ENCODE results near the gene NRCAM. TPM values are rescaled to one million over a fixed set of nuclear protein-coding genes. Genes with fewer than 3 reads are reported as not detected.
"Not testable (repeated sequence)": the region's sequence is repeated elsewhere in the genome, so short reads cannot be mapped to it uniquely, and the experiment has no call there.

Gene NRCAM
- polyA plus RNA-seq, 1 donor: 27.3 TPM

- no peak for DNase-seq
These were observed 176.1 kb downstream of the NRCAM start for GRCh38 chr7:108280136-108280535.

DNA sequence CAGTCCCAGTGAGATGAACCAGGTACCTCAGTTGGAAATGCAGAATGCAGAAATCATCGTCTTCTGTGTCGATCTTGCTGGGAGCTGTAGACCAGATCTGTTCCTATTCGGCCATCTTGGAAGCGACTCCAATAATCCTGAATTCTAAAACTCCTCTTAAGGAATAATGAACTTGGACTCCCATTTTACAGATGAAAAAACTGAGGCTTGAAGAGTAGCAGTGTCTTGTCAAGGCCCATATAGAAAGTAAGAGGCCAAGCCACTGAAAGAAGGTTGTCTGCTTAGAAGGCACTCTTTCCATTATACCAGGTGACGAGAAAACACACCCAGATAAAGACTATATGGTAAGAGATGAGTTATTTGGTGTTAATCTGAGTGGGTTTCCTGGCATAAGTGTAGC lies 177.5 kb downstream of the NRCAM start:
- no peak for DNase-seq

- DNase-seq: no peak
These were observed 178.0 kb downstream of the NRCAM start for GRCh38 chr7:108278281-108278680.

- not testable (repeated sequence) for DNase-seq
These were observed 181.8 kb downstream of the NRCAM start for GRCh38 chr7:108274447-108274846.

DNA sequence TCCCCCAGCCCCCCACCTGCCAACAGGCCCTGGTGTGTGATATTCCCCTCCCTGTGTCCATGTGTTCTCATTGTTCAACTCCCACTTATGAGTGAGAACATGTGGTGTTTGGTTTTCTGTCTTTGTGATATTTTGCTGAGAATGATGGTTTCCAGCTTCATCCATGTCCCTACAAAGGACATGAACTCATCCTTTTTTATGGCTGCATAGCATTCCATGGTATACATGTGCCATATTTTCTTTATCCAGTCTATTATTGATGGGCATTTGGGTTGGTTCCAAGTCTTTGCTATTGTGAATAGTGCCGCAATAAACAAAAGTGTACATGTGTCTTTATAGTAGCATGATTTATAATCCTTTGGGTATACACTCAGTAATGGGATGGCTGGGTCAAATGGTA lies 183.3 kb downstream of the NRCAM start:
- DNase-seq: not testable (repeated sequence)

DNA sequence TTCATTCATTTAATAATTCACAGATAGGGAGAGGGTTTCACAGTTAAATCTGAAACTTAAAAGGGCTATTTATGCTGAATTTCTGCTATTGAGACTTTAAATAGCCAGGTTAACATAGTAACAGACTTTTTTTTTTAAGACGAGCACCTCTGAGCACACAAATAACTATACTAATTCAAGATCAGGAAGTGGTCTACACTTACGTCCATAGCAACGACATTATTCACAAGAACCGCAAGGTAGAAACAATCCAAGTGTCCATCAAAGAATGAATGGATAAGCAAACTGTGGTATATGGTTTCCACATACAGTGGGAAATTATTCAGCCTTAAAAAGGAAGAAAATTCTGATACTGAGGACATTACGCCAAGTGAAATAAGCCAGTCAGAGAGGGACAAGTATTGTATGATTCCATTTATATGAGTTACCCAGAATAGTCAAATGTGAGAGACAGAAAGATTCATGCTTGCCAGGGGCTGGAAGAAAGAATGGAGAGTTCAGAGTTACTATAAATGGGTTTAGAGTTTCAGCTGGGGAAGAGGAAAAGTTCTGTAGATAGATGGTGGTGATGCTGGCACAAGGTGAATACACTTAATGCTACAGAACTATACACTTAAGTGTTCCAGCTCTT lies 185.7 kb downstream of the NRCAM start:
- DNase-seq: no peak

- DNase-seq: no peak
These were observed 187.9 kb downstream of the NRCAM start for GRCh38 chr7:108268200-108268820.

DNA sequence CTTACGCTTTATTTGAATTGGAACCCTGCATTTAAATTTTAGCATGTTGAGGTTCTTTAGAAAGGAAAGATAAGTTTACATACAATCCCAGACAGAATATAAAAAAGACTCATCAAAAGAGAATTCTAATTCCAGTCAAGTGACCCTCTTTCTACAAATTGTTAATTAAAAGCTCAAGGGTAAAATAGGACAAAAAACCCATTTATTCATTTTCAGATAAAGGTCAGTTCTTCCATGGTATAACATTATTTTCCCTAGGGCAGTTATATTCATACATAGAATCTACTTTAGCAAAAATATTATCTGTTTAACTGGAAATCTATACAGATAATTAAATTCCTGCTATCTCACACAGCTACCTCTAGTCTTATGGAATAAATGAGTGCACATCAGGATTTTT lies 188.6 kb downstream of the NRCAM start:
- DNase-seq: no peak

GRCh38 chr7:108266491-108266890 lies 189.7 kb downstream of the NRCAM start:
- no peak for DNase-seq

DNA sequence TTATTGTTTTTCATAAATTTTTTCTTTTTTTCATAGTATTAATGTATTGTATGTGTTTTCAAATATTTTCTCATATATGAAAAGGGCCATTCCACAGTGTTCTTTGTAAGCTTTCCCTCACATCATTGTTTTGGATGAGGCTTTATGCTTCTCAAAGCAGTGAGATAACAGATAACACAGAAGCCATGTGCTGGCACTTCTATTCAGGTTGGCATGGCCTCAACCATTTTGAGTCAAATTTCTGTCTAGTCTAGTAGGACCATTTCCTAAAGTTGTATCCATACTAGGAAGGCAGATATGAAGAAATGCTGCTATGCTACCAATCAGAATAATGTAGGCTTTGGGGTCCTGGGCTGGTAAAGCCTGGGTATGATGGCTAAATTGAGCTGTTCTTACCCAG lies 190.2 kb downstream of the NRCAM start:
- DNase-seq: no peak

DNA sequence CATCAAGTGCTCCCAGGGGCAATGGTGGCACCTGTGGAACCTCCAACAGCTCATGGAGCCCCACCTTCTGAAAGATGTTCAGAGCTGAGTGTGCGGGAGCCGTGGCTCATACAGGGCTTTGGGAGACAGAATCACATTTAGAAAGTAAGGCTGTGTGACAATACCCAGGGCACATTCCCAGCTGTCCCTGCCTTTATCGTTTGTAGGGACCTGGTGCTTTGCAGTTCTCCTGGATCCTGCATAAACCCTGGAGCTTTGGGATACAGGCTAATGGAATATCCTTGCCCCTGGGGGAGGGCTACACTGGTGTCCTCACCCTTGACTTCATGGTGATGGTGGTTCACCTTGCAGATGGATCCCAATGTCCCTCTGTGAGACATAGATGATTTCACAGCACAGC lies 191.2 kb downstream of the NRCAM start:
- DNase-seq: no peak

GRCh38 chr7:108263425-108263824 lies 192.8 kb downstream of the NRCAM start:
- no peak for DNase-seq

- DNase-seq: no peak
These were observed 194.5 kb downstream of the NRCAM start for GRCh38 chr7:108261560-108262255.

DNA sequence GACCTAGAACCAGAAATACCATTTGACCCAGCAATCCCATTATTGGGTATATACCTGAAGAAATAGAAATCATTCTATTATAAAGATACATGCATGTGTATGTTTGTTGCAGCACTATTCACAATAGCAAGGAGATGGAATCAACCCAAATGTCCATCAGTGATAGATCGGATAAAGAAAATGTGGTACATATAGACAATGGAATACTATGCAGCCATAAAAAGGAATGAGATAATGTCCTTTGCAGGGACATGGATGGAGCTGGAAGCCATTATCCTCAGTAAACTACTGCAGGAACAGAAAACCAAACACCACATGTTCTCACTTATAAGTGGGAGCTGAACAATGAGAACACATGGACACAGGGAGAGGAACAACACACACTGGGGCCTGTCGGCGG lies 196.8 kb downstream of the NRCAM start:
- DNase-seq: not testable (repeated sequence)

DNA sequence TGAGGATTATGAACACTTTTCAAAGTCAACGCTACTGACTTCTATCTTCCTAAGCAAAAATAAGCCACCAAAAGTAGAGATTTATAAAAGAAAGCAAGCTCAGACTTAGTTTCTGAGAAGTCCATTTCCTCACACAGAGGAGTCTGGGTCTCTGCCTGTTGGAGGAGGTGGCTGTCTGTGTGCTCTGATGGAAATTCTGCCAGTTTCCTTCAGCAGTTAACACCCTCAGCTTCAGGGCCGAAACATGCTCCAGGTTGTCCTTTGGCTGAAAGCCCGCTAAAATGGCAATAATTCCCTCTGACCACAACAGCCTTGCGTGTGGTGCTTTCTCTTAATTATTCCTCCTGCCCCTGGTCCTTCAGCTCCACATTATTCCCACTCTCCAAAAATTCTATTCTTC lies 198.3 kb downstream of the NRCAM start:
- DNase-seq: no peak

GRCh38 chr7:108254259-108254658 lies 202.0 kb downstream of the NRCAM start:
- no peak for DNase-seq

- no peak for DNase-seq
These were observed 202.8 kb downstream of the NRCAM start for GRCh38 chr7:108253275-108254044.

DNA sequence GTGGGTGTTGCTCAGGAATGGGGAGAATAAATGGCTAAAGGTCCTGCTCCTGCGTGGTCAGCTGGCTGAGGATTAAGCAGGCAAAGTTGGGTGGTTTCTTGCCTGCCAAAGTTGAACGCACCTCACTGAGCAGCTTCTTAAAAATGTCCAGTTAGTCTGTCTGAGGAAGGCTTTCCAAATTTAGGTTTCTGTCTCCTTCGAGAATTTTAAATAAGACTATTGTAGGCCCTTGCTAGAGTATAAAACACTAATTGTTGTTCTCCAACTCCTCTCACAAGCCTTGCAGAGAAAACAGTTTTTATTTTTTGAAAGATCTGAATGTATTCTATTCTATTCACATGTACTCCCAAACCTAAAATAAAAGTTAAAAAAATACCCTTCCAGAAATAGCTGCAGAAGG lies 204.1 kb downstream of the NRCAM start:
- no peak for DNase-seq

DNA sequence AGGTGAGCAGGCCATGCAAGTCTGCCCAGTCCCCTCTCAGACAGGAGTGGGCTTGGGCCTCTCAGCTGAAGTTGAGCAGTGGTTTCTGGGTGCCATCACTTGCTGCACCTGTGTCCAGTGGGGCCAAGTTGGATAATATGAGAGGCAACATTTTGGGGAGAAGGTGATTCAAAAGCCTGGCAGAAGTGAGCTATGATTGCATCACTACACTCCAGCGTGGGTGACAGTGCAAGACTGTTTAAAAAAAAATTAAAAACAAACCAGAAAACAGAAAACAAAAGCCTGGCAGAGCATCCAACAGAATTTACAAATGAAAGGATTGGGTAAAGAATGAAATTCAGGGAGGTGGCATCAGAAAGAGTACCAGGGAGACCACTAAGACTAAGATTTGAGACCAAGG lies 204.5 kb downstream of the NRCAM start:
- no peak for DNase-seq

DNA sequence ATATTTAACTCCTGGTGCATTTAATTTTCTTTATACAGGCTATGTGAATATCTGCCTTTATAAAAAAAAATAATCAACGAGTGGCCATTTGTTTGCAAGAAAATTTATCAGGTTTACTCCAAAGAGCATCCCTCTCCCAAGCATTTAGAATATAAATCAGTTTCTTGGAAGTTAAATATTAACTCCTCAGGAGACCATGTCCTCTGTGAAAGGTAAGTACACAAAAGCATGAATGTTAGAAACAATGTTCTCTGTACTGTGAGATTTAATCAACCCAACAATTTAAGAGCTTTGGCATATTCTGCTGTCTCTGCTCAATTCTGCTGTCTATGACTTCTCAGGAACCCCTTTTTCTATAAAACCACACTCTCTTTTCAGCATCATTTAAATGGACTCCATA lies 206.8 kb downstream of the NRCAM start:
- DNase-seq: no peak

GRCh38 chr7:108248821-108249220 lies 207.4 kb downstream of the NRCAM start:
- no peak for DNase-seq

DNA sequence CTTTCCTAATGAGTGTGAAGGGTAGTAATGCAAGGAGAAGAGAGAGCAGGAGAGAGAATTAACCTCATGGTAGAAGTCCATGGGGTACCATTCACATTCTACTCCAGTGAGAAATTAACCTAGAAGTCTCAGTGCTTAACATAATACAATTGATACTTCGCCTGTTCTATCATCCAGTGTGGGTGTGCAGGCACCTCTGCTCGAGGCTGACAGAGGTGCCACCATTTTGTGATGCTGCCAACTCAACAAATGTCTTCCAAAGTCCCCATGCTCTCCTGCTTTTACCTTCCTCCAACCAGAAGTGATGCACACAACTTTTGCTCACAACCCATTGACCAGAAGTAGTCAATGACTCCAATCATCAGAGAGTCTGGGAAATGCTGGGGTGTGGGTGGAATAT lies 207.8 kb downstream of the NRCAM start:
- DNase-seq: no peak

GRCh38 chr7:108247614-108248013 lies 208.6 kb downstream of the NRCAM start:
- DNase-seq: no peak

Measured in left kidney (tissue), 2 donors.